AG04450 (cell line): ENCODE results near the gene HK1. TPM values are rescaled to one million over a fixed set of nuclear protein-coding genes. Genes with fewer than 3 reads are reported as not detected.
A peak's percentile ranks its signal among the peaks of the same experiment; 100 is the strongest.
"Not testable (repeated sequence)": the region's sequence is repeated elsewhere in the genome, so short reads cannot be mapped to it uniquely, and the experiment has no call there.

ENCODE experiments used
- CTCF ChIA-PET: fragments of 300-600, 350-600 bp; formaldehyde crosslinking; extraction: SDS; loops from one replicate; lab custom pipeline; 2022; ENCODE audit warnings: antibody characterized with exemption, inconsistent platforms; lab: Charles Lee
- POLR2A ChIA-PET: fragments of 350-600 bp; formaldehyde crosslinking; extraction: SDS; loops from one replicate; lab custom pipeline; 2021; ENCODE audit warnings: antibody characterized with exemption, inconsistent platforms; lab: Yijun Ruan, JAX
- DNase-seq: peaks from one replicate; pipeline ENCODE4 v3.0.0-alpha.2; 2011; ENCODE audit warnings: low read depth, low spot score
- H3K27ac ChIP-seq: one replicate; pipeline ENCODE4 v1.5.1; 2012; ENCODE audit warnings: low read depth, low read length, control low read depth
- H3K27me3 ChIP-seq: one replicate; pipeline ENCODE4 v1.6.0; 2012; ENCODE audit warnings: low read length; ENCODE audit not compliant: control insufficient read depth, insufficient read depth
- H3K4me3 ChIP-seq: 2 replicates; pipeline ENCODE4 v1.5.1; 2011; ENCODE audit warnings: mild to moderate bottlenecking, low read depth, low read length, control low read depth
- H3K9me3 ChIP-seq: 2 replicates; pipeline ENCODE4 v1.5.1; 2012; ENCODE audit warnings: low read length; ENCODE audit not compliant: control insufficient read depth, insufficient read depth
- polyA plus RNA-seq: library from polyadenylated mRNA; depleted of rRNA; stranded (reverse); fragments of >200 nt; gene quantifications from 2 replicates; pipeline ENCODE4 v1.2.3, GENCODE V29; 2011
- TF ChIP-seq, protein P1 (sequence below): IDR thresholded peaks from 2 replicates; pipeline ENCODE4 v1.5.1; 2011; ENCODE audit warnings: low read depth, low read length, control low read depth, inconsistent platforms

HK1 gene
- polyA plus RNA-seq, 1 experiment: 31.9 TPM

DNA sequence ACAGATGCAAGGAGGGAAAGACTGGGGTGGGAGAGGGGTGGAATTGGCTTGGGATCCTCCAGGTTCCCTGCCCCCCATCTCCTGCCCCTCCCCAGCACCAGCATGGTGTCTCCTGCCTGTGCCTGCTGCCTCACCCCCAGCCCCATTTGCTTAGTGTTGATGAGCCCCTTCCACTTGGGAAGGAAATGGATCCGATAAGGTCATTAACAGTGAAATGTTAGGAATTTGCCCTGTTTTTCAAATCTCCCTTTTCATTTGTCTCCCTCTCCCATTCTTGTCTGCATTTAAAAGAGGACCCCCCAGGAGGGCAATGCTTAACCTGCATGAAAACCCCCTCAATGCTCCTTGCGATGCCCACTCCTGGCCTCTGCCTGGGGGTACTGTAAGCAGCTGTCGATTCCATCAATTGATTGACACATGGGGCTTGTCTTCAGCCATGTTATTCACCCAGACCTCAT, 51.5 kb downstream of the HK1 start:
- TF ChIP-seq, protein P1, sequence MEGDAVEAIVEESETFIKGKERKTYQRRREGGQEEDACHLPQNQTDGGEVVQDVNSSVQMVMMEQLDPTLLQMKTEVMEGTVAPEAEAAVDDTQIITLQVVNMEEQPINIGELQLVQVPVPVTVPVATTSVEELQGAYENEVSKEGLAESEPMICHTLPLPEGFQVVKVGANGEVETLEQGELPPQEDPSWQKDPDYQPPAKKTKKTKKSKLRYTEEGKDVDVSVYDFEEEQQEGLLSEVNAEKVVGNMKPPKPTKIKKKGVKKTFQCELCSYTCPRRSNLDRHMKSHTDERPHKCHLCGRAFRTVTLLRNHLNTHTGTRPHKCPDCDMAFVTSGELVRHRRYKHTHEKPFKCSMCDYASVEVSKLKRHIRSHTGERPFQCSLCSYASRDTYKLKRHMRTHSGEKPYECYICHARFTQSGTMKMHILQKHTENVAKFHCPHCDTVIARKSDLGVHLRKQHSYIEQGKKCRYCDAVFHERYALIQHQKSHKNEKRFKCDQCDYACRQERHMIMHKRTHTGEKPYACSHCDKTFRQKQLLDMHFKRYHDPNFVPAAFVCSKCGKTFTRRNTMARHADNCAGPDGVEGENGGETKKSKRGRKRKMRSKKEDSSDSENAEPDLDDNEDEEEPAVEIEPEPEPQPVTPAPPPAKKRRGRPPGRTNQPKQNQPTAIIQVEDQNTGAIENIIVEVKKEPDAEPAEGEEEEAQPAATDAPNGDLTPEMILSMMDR: no peak
- no peaks in the 10 kb centered on the region for H3K9me3 ChIP-seq
- H3K27ac ChIP-seq: no peak overlapping the region
- H3K27me3 ChIP-seq: no peaks in the 10 kb centered on the region
- ChIA-PET CTCF (no interaction called here), POLR2A (no interaction called here)
- no peak for DNase-seq
- no peak overlapping the region for H3K4me3 ChIP-seq

DNA sequence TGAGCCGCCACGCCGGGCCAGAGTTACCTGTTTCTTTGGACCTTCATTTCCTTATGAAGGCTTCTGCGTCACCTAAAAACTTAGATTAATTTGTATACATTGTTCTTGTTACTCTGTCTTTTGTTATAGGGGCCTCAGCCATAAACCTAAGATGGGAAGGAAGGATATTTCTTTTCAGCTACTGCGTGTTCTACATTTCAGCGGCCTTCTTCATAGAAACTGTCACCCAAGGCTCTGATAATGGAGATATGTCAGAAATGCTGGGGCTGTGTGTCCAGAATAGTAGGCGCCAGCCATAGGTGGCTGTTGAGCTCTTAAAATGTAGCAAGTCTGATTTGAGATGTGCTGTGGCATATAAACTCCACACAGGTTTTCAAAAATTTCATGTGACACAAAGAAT, 52.9 kb downstream of the HK1 start:
- no peak overlapping the region for H3K4me3 ChIP-seq
- POLR2A ChIA-PET: no interaction called here
- no peaks in the 10 kb centered on the region for H3K27me3 ChIP-seq
- TF ChIP-seq, protein P1: no peak
- no peak for DNase-seq
- no peaks in the 10 kb centered on the region for H3K9me3 ChIP-seq
- no peak overlapping the region for H3K27ac ChIP-seq
- CTCF ChIA-PET: no interaction called here

DNA sequence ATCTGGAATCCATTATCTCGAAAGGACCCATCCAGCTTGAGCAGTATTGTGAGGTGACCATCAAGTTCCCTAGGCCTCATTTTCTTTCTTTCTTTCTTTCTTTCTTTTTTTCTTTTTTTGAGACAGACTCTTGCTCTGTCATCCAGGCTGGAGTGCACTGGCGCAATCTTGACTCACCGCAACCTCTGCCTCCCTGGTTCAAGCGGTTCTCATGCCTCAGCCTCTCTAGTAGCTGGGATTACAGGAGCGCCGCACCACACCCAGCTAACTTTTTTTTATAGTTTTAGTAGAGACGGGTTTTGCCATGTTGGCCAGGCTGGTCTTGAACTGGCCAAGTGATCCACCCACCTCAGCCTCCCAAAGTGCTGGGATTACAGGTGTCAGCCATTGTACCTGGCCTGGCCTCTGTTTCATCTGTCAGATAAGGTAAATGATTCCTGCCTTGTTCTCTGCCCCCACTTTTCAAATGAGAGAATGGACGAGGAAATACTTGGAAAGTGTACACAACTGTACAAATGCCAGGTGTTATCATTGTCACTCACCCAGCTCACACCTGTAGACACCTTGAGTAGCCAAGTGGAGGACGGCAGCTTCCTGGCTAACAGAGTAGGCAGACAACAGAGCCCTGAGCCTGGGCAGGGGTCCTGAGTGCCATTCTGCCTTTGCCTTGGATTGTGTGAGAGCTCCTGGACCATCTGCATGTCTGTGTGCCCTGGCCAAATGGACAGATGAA, 54.1 kb downstream of the HK1 start:
- Histone ChIP-seq H3K9me3 (no peaks in the 10 kb centered on the region), H3K27me3 (no peaks in the 10 kb centered on the region), H3K27ac (no peak overlapping the region), H3K4me3 (no peak overlapping the region)
- DNase-seq: no peak
- TF ChIP-seq, protein P1: no peak
- ChIA-PET CTCF (no interaction called here), POLR2A (no interaction called here)

DNA sequence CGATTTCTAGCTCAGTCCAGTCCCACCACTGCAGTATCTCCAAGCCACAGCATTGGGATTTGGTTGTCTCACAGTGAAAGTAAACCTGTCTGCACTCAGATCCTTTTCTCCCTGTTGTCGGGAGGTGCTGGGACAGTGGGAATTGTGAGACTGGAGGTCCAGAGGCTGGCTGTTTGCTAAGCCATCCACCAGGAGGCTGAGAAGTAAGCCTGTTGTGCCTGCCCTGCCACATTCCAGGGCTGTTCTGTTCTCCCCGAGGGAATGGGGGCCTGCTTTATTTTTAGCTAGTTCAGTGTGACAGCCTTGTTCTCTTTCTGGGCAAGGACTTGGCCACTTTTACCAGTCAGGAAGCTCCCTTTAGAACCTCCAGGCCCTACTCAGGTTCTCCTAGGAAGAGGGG, 54.9 kb downstream of the HK1 start:
- H3K9me3 ChIP-seq: no peaks in the 10 kb centered on the region
- TF ChIP-seq, protein P1: peak; percentile 44
- no peaks in the 10 kb centered on the region for H3K27me3 ChIP-seq
- DNase-seq: no peak
- ChIA-PET POLR2A (no interaction called here), CTCF (interaction anchor here (0.9 kb wide), 1 partner anchor 16 kb away, joined by 4 read pairs; no protein-coding TSS in a partner anchor)
- no peak overlapping the region for H3K27ac ChIP-seq
- H3K4me3 ChIP-seq: no peak overlapping the region

DNA sequence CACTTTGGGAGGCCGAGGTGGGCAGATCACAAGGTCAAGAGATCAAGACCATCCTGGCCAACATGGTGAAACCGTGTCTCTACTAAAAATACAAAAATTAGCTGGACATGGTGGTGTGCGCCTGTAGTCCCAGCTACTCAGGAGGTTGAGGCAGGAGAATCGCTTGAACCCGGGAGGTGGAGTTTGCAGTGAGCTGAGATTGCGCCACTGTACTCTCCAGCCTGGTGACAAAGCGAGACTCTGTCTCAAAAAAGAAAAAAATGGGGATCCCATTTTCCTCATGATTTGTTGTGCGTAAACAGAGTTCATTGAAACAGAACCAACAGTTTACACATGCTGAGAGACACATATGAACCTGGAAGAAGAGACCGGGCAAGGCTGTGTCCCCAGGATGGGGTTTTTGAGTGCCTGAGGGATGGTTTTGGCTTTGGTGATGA, 55.6 kb downstream of the HK1 start:
- H3K4me3 ChIP-seq, DNase-seq, H3K27ac ChIP-seq, POLR2A ChIA-PET, H3K9me3 ChIP-seq, H3K27me3 ChIP-seq: not testable (repeated sequence)
- CTCF ChIA-PET: interaction anchor here (0.9 kb wide), 1 partner anchor 15 kb away, joined by 4 read pairs; no protein-coding TSS in a partner anchor
